ENCODE measurements around the gene SERPINE1.

The SERPINE1 gene

GRCh38 chr7:101140746-101141382, 14.0 kb downstream of the SERPINE1 start:
- no peak overlapping the region for H3K4me3 ChIP-seq (ENCODE audit: low read depth, low read length)
- no peak for DNase-seq (ENCODE audit: low read depth)
- TF ChIP-seq POLR2A (IDR thresholded peaks at IDR 0.05; ENCODE audit: extremely low read depth, insufficient read length) (no peak), MYC (IDR thresholded peaks at IDR 0.05; ENCODE audit: low read depth, low read length) (no peak), MAX (IDR thresholded peaks at IDR 0.05; ENCODE audit: low read depth, low read length) (no peak)
- TF ChIP-seq, protein P1, sequence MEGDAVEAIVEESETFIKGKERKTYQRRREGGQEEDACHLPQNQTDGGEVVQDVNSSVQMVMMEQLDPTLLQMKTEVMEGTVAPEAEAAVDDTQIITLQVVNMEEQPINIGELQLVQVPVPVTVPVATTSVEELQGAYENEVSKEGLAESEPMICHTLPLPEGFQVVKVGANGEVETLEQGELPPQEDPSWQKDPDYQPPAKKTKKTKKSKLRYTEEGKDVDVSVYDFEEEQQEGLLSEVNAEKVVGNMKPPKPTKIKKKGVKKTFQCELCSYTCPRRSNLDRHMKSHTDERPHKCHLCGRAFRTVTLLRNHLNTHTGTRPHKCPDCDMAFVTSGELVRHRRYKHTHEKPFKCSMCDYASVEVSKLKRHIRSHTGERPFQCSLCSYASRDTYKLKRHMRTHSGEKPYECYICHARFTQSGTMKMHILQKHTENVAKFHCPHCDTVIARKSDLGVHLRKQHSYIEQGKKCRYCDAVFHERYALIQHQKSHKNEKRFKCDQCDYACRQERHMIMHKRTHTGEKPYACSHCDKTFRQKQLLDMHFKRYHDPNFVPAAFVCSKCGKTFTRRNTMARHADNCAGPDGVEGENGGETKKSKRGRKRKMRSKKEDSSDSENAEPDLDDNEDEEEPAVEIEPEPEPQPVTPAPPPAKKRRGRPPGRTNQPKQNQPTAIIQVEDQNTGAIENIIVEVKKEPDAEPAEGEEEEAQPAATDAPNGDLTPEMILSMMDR (IDR thresholded peaks at IDR 0.05; ENCODE audit: low read depth, low read length), result no peak

DNA sequence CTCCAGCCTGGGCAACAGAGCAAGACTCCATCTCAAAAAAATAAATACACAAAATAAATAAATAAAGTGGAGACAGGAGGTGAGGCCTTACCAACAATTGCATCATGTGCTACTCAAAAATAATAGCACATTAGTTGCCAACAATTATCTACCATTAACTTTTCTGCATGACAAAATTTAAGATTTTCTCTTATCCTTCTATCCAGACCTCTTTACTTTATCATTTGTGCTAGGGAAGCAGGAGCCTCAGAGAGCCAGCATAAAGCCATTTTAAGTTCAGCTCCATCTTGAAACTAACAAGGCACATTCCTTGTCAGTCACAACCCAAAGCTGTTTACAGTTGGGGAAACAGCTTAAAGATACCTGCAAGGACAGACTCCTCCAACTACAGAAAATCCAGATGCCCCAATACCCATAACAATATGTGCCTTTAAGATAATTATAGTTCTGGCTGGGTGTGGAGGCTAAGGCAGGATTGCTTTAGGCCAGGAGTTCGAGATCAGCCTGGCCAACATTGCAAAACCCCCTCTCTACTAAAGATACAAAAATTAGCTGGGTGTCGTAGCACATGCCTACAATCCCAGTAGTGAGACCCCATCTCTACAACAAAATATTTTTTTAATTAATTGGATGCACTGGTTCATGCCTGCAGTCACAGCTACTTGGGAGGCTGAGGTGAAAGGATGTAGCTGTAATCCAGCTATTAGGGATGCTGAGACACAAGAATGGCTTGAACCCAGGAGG, 25.2 kb downstream of the SERPINE1 start:
- H3K4me3 ChIP-seq (ENCODE audit: low read depth, low read length), result no peak overlapping the region
- TF ChIP-seq MAX (IDR thresholded peaks at IDR 0.05; ENCODE audit: low read depth, low read length), result no peak
- TF ChIP-seq MYC (IDR thresholded peaks at IDR 0.05; ENCODE audit: low read depth, low read length), result no peak
- TF ChIP-seq POLR2A (IDR thresholded peaks at IDR 0.05; ENCODE audit: extremely low read depth, insufficient read length), result no peak
- TF ChIP-seq, protein P1 (IDR thresholded peaks at IDR 0.05; ENCODE audit: low read depth, low read length), result no peak
- DNase-seq (ENCODE audit: low read depth), result no peak

- DNase-seq (ENCODE audit: low read depth), result peak; percentile 96
- no peak; the same call in 1 of the 2 replicates for TF ChIP-seq MAX (IDR thresholded peaks at IDR 0.05; ENCODE audit: low read depth, low read length)
- no peak for TF ChIP-seq POLR2A (IDR thresholded peaks at IDR 0.05; ENCODE audit: extremely low read depth, insufficient read length)
- TF ChIP-seq, protein P1 (IDR thresholded peaks at IDR 0.05; ENCODE audit: low read depth, low read length), result no peak
- TF ChIP-seq MYC (IDR thresholded peaks at IDR 0.05; ENCODE audit: low read depth, low read length), result no peak
- peak within 1 kb of the TSS; percentile 69 for H3K4me3 ChIP-seq (ENCODE audit: low read depth, low read length)
Measured at GRCh38 chr7:101153969-101154692, 27.2 kb downstream of the SERPINE1 start, which contains the start of gene AP1S1. Gene AP1S1, plus strand, starts transcription at chr7:101154476. Its CDS starts 39 bp downstream, at chr7:101154515.

- H3K4me3 ChIP-seq (ENCODE audit: low read depth, low read length), result peak overlapping the region; percentile 69
- DNase-seq (ENCODE audit: low read depth), result no peak
- no peak for TF ChIP-seq POLR2A (IDR thresholded peaks at IDR 0.05; ENCODE audit: extremely low read depth, insufficient read length)
- TF ChIP-seq MYC (IDR thresholded peaks at IDR 0.05; ENCODE audit: low read depth, low read length), result no peak
- TF ChIP-seq MAX (IDR thresholded peaks at IDR 0.05; ENCODE audit: low read depth, low read length), result no peak
- TF ChIP-seq, protein P1 (IDR thresholded peaks at IDR 0.05; ENCODE audit: low read depth, low read length), result no peak
Measured at GRCh38 chr7:101154693-101155102, 27.8 kb downstream of the SERPINE1 start.

- peak overlapping the region; percentile 69 for H3K4me3 ChIP-seq (ENCODE audit: low read depth, low read length)
- no peak for DNase-seq (ENCODE audit: low read depth)
- TF ChIP-seq POLR2A (IDR thresholded peaks at IDR 0.05; ENCODE audit: extremely low read depth, insufficient read length), result no peak
- TF ChIP-seq, protein P1 (IDR thresholded peaks at IDR 0.05; ENCODE audit: low read depth, low read length), result no peak
- no peak for TF ChIP-seq MYC (IDR thresholded peaks at IDR 0.05; ENCODE audit: low read depth, low read length)
- TF ChIP-seq MAX (IDR thresholded peaks at IDR 0.05; ENCODE audit: low read depth, low read length), result no peak
Measured at GRCh38 chr7:101155303-101155702, 28.4 kb downstream of the SERPINE1 start.
